SK-N-SH treated with all-trans-retinoic acid at 6 μM for 48 hours (cell line): ENCODE data around the gene CDH22.

Experiments
- ESRRG ChIP-seq: fragments of 250-450 bp; sonication (Bioruptor Pico); IDR thresholded peaks from 2 replicates; pipeline ENCODE4 v1.6.1; 2021; ENCODE audit warnings: mild to moderate bottlenecking
- GLIS3 ChIP-seq: fragments of 250-450 bp; sonication (Bioruptor Pico); IDR thresholded peaks from 2 replicates; pipeline ENCODE4 v1.5.0; 2020; ENCODE audit warnings: mild to moderate bottlenecking, moderate library complexity
- OSR1 ChIP-seq: fragments of 250-450 bp; sonication (Bioruptor Pico); IDR thresholded peaks from 2 replicates; pipeline ENCODE4 v1.8.0; 2022; ENCODE audit warnings: moderate library complexity, mild to moderate bottlenecking, inconsistent platforms
- RARB ChIP-seq: fragments of 250-450 bp; sonication (Bioruptor Pico); IDR thresholded peaks from 2 replicates; pipeline ENCODE4 v1.8.0; 2021; ENCODE audit warnings: mild to moderate bottlenecking, moderate library complexity
- TCF4 ChIP-seq: fragments of 250-450 bp; sonication (Bioruptor Pico); IDR thresholded peaks from 2 replicates; pipeline ENCODE4 v1.8.0; 2021; ENCODE audit warnings: mild to moderate bottlenecking, moderate library complexity, borderline replicate concordance
- ZFP30 ChIP-seq: fragments of 450-650 bp; formaldehyde crosslinking; IDR thresholded peaks from 2 replicates; pipeline ENCODE4 v1.5.0; 2022; ENCODE audit warnings: mild to moderate bottlenecking, moderate library complexity
- ZNF70 ChIP-seq: fragments of 450-650 bp; formaldehyde crosslinking; IDR thresholded peaks from 2 replicates; pipeline ENCODE4 v1.5.0; 2020; ENCODE audit warnings: mild to moderate bottlenecking, moderate library complexity
- TF ChIP-seq, protein P1 (sequence below): fragments of 250-450 bp; sonication (Bioruptor Pico); IDR thresholded peaks from 2 replicates; pipeline ENCODE4 v1.5.1; 2020; ENCODE audit warnings: low read depth, mild to moderate bottlenecking, moderate library complexity
- TF ChIP-seq, protein P2 (sequence below): fragments of 250-450 bp; sonication (Bioruptor Pico); IDR thresholded peaks from 2 replicates; pipeline ENCODE4 v1.8.0; 2021; ENCODE audit warnings: low read depth, mild to moderate bottlenecking, moderate library complexity, borderline replicate concordance
- TF ChIP-seq, protein P3 (sequence below): fragments of 250-450 bp; sonication (Bioruptor Pico); IDR thresholded peaks from 2 replicates; pipeline ENCODE4 v1.5.1; 2021; ENCODE audit warnings: mild to moderate bottlenecking, moderate library complexity

DNA sequence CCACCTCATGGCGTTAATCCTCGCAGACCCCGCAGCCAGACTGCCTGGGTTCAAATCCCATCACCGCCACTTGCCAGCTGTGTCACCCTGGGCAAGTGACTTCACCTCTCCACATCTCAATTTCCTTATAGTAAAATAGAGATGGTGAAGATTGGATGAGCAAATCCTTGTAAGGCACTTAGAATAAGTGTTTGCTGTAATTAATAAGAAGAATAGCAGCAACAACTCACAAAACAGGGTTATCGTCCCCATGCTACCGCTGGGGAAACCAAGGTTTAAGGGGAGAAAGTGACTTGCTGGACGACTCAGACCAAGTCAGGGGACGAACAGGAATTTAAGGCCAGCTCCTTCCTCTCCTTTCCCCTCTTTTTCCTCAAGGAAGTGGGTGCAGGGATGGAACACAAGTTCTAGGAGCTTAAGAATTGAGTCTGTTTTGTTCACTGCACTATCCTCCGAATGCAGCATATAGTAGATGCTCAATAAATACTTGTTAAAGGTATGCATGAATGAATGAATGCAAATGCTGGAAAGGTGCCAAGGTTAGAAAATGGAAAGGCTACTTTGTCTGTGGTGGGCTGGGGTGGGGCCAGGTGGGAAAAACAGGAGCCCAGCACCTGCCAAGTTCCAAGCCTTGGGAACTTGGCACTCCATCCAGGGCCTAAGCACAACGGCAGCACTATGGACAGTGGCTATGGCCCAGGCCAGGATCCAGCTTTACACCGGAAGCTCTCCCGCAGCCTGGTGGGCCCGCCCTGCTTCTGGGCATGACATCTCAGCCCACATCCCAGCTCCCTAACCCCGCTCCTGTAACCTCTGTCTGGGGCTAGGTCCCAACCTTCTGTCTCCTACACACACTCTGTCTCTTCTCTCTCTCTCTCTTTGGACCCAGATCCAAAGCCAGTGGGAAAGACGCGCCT is 4.9 kb upstream of the CDH22 start:
- TF ChIP-seq ZFP30 (CRISPR knock-in tag): no peak
- TF ChIP-seq, protein P1, sequence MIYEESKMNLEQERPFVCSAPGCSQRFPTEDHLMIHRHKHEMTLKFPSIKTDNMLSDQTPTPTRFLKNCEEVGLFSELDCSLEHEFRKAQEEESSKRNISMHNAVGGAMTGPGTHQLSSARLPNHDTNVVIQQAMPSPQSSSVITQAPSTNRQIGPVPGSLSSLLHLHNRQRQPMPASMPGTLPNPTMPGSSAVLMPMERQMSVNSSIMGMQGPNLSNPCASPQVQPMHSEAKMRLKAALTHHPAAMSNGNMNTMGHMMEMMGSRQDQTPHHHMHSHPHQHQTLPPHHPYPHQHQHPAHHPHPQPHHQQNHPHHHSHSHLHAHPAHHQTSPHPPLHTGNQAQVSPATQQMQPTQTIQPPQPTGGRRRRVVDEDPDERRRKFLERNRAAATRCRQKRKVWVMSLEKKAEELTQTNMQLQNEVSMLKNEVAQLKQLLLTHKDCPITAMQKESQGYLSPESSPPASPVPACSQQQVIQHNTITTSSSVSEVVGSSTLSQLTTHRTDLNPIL (CRISPR knock-in tag): no peak
- no peak for TF ChIP-seq ZNF70 (CRISPR knock-in tag)
- TF ChIP-seq OSR1: no peak
- TF ChIP-seq ESRRG (CRISPR knock-in tag): no peak
- no peak for TF ChIP-seq TCF4
- no peak for TF ChIP-seq GLIS3 (CRISPR knock-in tag)
- TF ChIP-seq, protein P2, sequence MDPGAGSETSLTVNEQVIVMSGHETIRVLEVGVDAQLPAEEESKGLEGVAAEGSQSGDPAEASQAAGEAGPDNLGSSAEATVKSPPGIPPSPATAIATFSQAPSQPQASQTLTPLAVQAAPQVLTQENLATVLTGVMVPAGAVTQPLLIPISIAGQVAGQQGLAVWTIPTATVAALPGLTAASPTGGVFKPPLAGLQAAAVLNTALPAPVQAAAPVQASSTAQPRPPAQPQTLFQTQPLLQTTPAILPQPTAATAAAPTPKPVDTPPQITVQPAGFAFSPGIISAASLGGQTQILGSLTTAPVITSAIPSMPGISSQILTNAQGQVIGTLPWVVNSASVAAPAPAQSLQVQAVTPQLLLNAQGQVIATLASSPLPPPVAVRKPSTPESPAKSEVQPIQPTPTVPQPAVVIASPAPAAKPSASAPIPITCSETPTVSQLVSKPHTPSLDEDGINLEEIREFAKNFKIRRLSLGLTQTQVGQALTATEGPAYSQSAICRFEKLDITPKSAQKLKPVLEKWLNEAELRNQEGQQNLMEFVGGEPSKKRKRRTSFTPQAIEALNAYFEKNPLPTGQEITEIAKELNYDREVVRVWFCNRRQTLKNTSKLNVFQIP (CRISPR knock-in tag): no peak
- TF ChIP-seq, protein P3, sequence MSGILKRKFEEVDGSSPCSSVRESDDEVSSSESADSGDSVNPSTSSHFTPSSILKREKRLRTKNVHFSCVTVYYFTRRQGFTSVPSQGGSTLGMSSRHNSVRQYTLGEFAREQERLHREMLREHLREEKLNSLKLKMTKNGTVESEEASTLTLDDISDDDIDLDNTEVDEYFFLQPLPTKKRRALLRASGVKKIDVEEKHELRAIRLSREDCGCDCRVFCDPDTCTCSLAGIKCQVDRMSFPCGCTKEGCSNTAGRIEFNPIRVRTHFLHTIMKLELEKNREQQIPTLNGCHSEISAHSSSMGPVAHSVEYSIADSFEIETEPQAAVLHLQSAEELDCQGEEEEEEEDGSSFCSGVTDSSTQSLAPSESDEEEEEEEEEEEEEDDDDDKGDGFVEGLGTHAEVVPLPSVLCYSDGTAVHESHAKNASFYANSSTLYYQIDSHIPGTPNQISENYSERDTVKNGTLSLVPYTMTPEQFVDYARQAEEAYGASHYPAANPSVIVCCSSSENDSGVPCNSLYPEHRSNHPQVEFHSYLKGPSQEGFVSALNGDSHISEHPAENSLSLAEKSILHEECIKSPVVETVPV (CRISPR knock-in tag): no peak
- no peak for TF ChIP-seq RARB (CRISPR knock-in tag)
